ENCODE data around the gene ATAT1. TPM values are rescaled to one million over a fixed set of nuclear protein-coding genes. Genes with fewer than 3 reads are reported as not detected.
A peak's percentile ranks its signal among the peaks of the same experiment; 100 is the strongest.
"Not testable (repeated sequence)": the region's sequence is repeated elsewhere in the genome, so short reads cannot be mapped to it uniquely, and the experiment has no call there.

Gene ATAT1
- total and polyA plus RNA-seq, 10 of the 15 experiments (the other 5 are each of a cell fraction or from before 2014, with no cell fraction given) = 1.1 to 14.2 (median 6.9) TPM

DNA sequence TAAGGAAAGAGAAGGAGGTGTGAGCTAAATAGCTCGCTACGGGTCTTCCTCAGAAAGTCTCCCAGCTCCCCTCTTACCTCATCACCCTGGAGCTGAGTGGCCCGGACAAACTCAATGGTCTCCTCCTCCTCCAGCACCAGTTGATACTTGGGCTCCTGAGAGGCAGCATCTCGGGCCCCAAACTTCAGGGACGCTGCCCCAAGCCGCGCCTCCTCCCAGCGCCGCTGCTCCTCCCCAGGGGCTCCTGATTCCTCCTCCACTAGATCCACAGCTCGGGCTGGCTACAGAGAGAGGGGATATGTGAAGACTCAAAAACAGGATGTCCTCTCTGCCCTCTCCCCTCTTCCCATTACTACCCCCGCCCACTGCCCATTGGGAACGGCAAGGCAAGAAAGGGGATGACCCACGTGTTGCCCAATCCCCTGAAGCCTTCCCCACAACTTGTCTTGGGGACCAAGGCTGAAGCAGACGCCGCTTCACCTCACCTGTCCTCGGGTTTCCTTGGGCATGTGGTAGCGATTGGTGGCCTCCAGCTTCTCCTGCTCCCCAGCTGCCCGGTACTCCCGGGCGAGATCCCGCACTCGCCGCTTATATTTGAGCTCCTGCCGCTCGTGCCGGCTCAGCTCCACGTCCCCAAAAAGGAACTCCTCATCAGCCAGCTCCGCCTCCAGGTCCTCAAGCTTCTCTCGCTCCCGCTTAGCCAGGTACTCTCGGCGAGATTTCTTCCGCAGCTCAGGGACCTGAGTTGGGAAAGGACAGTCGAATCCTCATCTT, 38.5 kb downstream of the ATAT1 start (continued):
- no peak for TF ChIP-seq TCF12 (IDR thresholded peaks at IDR 0.05; ENCODE audit: low read depth, low read length)

DNA sequence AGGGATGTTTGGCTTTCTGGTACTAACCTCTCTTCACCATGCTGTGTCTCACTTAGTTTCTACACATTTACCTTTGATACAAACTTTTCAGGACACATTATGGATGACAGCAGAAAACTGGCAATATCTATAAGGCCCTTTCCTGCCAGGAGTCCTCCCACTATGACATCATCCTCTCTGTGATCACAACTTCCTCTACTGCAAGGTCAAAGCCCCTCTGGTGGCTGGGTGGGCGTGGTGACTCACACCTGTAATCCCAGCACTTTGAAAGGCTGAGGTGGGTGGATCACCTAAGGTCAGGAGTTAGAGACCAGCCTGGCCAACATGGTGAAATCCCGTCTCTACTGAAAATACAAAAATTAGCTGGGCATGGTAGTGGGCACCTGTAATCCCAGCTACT, 39.6 kb downstream of the ATAT1 start:
- DNase-seq (ENCODE audit: low read depth, low spot score); POLR2A ChIA-PET; H3K27me3 ChIP-seq (replicated peaks in 1 of 2; ENCODE audit: control insufficient read depth in 2 of 2, insufficient read depth in 2 of 2, low read length in 1 of 2); SMC1A ChIA-PET (ENCODE audit: uncharacterized antibody, unreplicated experiment); H3K9ac ChIP-seq (ENCODE audit: control insufficient read depth, insufficient read depth, low read length); H3K9me3 ChIP-seq (replicated peaks; ENCODE audit: control insufficient read depth, insufficient read depth, low read length); H3K79me2 ChIP-seq (ENCODE audit: control insufficient read depth, insufficient read depth, low read length); H3K4me3 ChIP-seq; ATAC-seq; H2AFZ ChIP-seq (ENCODE audit: control insufficient read depth, low read depth, low read length); in situ Hi-C loops (cut with MboI); RAD21 ChIA-PET (ENCODE audit: unreplicated experiment); H4K20me1 ChIP-seq (ENCODE audit: control insufficient read depth, insufficient read depth); FAIRE-seq; H3K4me1 ChIP-seq (ENCODE audit: control insufficient read depth, insufficient read depth, low read length); H3K27ac ChIP-seq (ENCODE audit: control insufficient read depth, insufficient read depth); BruUV-seq (replicated peaks); H3K4me2 ChIP-seq (ENCODE audit: control insufficient read depth, insufficient read depth); intact Hi-C loops (cut with micrococcal nuclease; ENCODE audit: unreplicated experiment): not testable (repeated sequence)
- H3K36me3 ChIP-seq (ENCODE audit: control insufficient read depth in 2 of 2, insufficient read depth in 2 of 2, low read length in 1 of 2) = peaks cover 17 to 21% of the 10 kb centered on the region in 2 experiments
- CTCF ChIA-PET = interaction anchor here (0.7 kb wide), 1 partner anchor 32 kb away, joined by 3 read pairs; no protein-coding TSS in a partner anchor
- 39% methylated on average over 2 of the region's 2 CpGs for WGBS (ENCODE audit: insufficient coverage, insufficient replicate concordance, low lambda C conversion rate, missing lambda C conversion rate)
- peak; percentile 11; the same call in 1 of the 2 replicates for TF ChIP-seq JUNB (IDR thresholded peaks at IDR 0.05)
- 0 out of 2 replicates have a peak, but pooled peaks have one; percentile 40 for TF ChIP-seq ATF7 (IDR thresholded peaks at IDR 0.05; ENCODE audit: low read depth)

Measured in GM12878 (cell line).